Esophagus muscularis mucosa (tissue), 4 donors: Measurements from ENCODE around the gene NR1D2.

ENCODE experiments used
- EP300 ChIP-seq: sonication (generic); formaldehyde crosslinking; IDR thresholded peaks from one replicate; pipeline ENCODE4 v1.6.1; 2017; ENCODE audit warnings: antibody characterized with exemption
- POLR2A ChIP-seq: fragments of 450-650 bp; IDR thresholded peaks from one replicate; pipeline ENCODE4 v1.6.1; 2017; ENCODE audit warnings: antibody characterized with exemption, moderate library complexity, mild to moderate bottlenecking, low read depth
- TF ChIP-seq, protein P1 (sequence below), 3 experiments: fragments of 200-600 bp in 2 of 3; fragments of 450-650 bp in 1 of 3; sonication (generic) in 2 of 3; IDR thresholded peaks; one replicate each; pipeline ENCODE4 v1.5.1; 2017 to 2019; ENCODE audit warnings: antibody characterized with exemption in 3 of 3, mild to moderate bottlenecking in 2 of 3, moderate library complexity in 1 of 3

DNA sequence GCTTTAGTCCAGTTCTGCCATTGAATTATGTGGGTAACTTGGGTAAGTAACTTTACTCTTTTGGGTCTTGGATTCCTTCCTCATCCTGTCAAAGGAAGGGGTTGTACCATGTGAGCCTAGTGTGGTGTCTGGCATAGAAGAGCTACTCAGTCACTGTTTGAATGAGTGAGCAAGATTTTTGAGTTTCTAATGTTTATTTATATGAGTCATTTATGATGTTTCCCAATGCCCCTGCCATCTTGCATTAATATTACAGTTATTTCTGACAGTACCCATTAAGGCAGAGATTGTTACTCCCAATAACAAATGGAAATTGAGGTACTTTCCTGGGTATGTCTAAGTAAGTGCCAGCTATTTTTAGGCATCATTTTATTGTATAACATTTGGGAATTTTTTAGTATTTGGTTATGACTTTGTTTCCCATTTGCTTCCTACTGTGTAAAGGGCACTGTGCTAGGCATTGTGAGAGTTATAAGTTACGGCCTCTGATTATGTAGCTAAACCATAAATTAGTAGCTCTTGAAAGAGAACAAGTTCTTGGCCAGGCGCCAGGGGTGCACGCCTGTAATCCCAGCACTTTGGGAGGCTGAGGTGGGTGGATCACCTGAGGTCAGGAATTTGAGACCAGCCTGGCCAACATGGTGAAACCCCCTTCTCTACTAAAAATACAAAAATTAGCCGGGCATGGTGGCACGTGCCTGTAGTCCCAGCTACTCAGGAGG is 23.5 kb downstream of the NR1D2 start:
- no peak for TF ChIP-seq EP300
- TF ChIP-seq, protein P1, sequence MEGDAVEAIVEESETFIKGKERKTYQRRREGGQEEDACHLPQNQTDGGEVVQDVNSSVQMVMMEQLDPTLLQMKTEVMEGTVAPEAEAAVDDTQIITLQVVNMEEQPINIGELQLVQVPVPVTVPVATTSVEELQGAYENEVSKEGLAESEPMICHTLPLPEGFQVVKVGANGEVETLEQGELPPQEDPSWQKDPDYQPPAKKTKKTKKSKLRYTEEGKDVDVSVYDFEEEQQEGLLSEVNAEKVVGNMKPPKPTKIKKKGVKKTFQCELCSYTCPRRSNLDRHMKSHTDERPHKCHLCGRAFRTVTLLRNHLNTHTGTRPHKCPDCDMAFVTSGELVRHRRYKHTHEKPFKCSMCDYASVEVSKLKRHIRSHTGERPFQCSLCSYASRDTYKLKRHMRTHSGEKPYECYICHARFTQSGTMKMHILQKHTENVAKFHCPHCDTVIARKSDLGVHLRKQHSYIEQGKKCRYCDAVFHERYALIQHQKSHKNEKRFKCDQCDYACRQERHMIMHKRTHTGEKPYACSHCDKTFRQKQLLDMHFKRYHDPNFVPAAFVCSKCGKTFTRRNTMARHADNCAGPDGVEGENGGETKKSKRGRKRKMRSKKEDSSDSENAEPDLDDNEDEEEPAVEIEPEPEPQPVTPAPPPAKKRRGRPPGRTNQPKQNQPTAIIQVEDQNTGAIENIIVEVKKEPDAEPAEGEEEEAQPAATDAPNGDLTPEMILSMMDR (IDR thresholded peaks at IDR 0.05) = no peak
- TF ChIP-seq POLR2A = no peak
